Heart left ventricle (tissue), 13 donors: ENCODE results near the gene RAD51B.

Source experiments
- CTCF ChIP-seq, 12 donors: fragments of 200-600 bp; sonication (generic) in 4 of 12; IDR thresholded peaks; one replicate each; pipeline versions ENCODE4 v1.5.0 to v1.8.0; 2018 to 2022; ENCODE audit warnings: antibody characterized with exemption in 12 of 12, mild to moderate bottlenecking in 5 of 12
- POLR2A ChIP-seq, 2 donors: fragments of 450-650 bp; IDR thresholded peaks; one replicate each; pipeline ENCODE4 v1.6.1; 2017; ENCODE audit warnings: antibody characterized with exemption in 2 of 2, mild to moderate bottlenecking in 2 of 2, moderate library complexity in 2 of 2
- donor health status: ischemic (EF 13 %, LVEDD 7.1; RV severe dilation, severe dysfunction).
- donor health status: DM: no; HTN: yes; CAD: no.
- donor health status: DM: no; HTN: no; CAD: no.
- donor health status: ischemic (EF 25% LVEDD 6.9; RV normal size, moderate dysfunction).
- donor health status: ischemic (EF 25% LVEDD 5.7; RV mildly dilated, moderate dysfunction).
- donor health status: ischemic (EF 35%, LVEDD 5.7; RV mildly dilated, moderate dysfunction).
- donor health status: nonischemic (EF 11% LVEDD 7.7; RV severe dilation, severe dysfunction).
- donor health status: DM: yes; HTN: yes; CAD: no.
- donor health status: PGD.
- donor health status: ischemic (EF 29% LVEDD 5.4; RV normal size, mild dysfunction).
- donor health status: nonischemic (EF 23%, LVEDD 6.1; RV moderate dilation, normal function).

- TF ChIP-seq POLR2A (IDR thresholded peaks at IDR 0.05) (no peak), CTCF (IDR thresholded peaks at IDR 0.05) (no peak)
Observed at GRCh38 chr14:68404652-68405183, 585.1 kb downstream of the RAD51B start.
